OCI-LY1 (cell line): ENCODE data around the gene PLEKHA8.

Experiments used
- H2AFZ ChIP-seq: fragments of 200-600 bp; sonication (generic), shearing (Covaris generic); 2 replicates; pipeline ENCODE4 v1.6.0; 2014; ENCODE audit warnings: antibody characterized with exemption, mild to moderate bottlenecking, low read length
- H3F3A ChIP-seq: fragments of 200-600 bp; sonication (generic), shearing (Covaris generic); 2 replicates; pipeline ENCODE4 v1.6.0; 2014; ENCODE audit warnings: mild to moderate bottlenecking, antibody characterized with exemption, low read length, moderate library complexity; ENCODE audit not compliant: insufficient read depth
- H3K27ac ChIP-seq: fragments of 200-600 bp; sonication (generic); 2 replicates; pipeline ENCODE4 v1.5.1; 2014; ENCODE audit warnings: low read length, mixed run types, mild to moderate bottlenecking, low read depth; ENCODE audit not compliant: poor library complexity, severe bottlenecking
- H3K27me3 ChIP-seq: fragments of 200-600 bp; sonication (generic); 2 replicates; pipeline ENCODE4 v1.6.0; 2014; ENCODE audit warnings: antibody characterized with exemption, mild to moderate bottlenecking, low read length, moderate library complexity; ENCODE audit not compliant: insufficient read depth
- H3K36me3 ChIP-seq: fragments of 200-600 bp; sonication (generic); 2 replicates; pipeline ENCODE4 v1.6.1; 2014; ENCODE audit warnings: mild to moderate bottlenecking, antibody characterized with exemption, low read length, moderate library complexity, mixed read lengths; ENCODE audit not compliant: insufficient read depth
- H3K4me1 ChIP-seq: fragments of 200-600 bp; sonication (generic); 2 replicates; pipeline ENCODE4 v1.5.1; 2014; ENCODE audit warnings: mild to moderate bottlenecking, low read length, moderate library complexity; ENCODE audit not compliant: insufficient read depth, severe bottlenecking
- H3K4me2 ChIP-seq: fragments of 200-600 bp; sonication (generic), shearing (Covaris generic); 2 replicates; pipeline ENCODE4 v1.6.1; 2014; ENCODE audit warnings: low read length
- H3K4me3 ChIP-seq: fragments of 200-600 bp; sonication (generic); 2 replicates; pipeline ENCODE4 v1.5.1; 2014; ENCODE audit warnings: low read length, low read depth, mild to moderate bottlenecking, mixed read lengths; ENCODE audit not compliant: poor library complexity, severe bottlenecking
- H3K79me2 ChIP-seq: fragments of 200-600 bp; shearing (Covaris generic); 2 replicates; pipeline ENCODE4 v1.6.1; 2016; ENCODE audit warnings: mixed run types, low read length, mixed read lengths; ENCODE audit not compliant: insufficient read depth
- H3K9ac ChIP-seq: fragments of 200-600 bp; sonication (generic), shearing (Covaris generic); 2 replicates; pipeline ENCODE4 v1.6.1; 2014; ENCODE audit warnings: mild to moderate bottlenecking, low read length, mixed read lengths
- H3K9me2 ChIP-seq: fragments of 200-600 bp; sonication (generic), shearing (Covaris generic); 2 replicates; pipeline ENCODE4 v1.6.1; 2014; ENCODE audit warnings: low read depth, mild to moderate bottlenecking, low read length, mixed read lengths
- H3K9me3 ChIP-seq: fragments of 200-600 bp; shearing (Covaris generic); 2 replicates; pipeline ENCODE4 v1.6.1; 2014; ENCODE audit warnings: low read length, mixed read lengths
- H4K20me1 ChIP-seq: fragments of 200-600 bp; sonication (generic), shearing (Covaris generic); 2 replicates; pipeline ENCODE4 v1.6.0; 2016; ENCODE audit warnings: mild to moderate bottlenecking, low read length; ENCODE audit not compliant: insufficient read depth
- EZH2 ChIP-seq: fragments of 200-600 bp; sonication (generic), shearing (Covaris generic); IDR thresholded peaks from 2 replicates; pipeline ENCODE4 v1.8.0; 2017; ENCODE audit warnings: borderline replicate concordance, mixed run types, mild to moderate bottlenecking, antibody characterized with exemption, low read length, moderate library complexity, mixed read lengths
- TF ChIP-seq, protein P1 (sequence below): fragments of 200-600 bp; sonication (generic), shearing (Covaris generic); IDR thresholded peaks from 2 replicates; pipeline ENCODE4 v1.5.1; 2017; ENCODE audit warnings: mild to moderate bottlenecking, antibody characterized with exemption, low read length, moderate library complexity, mixed read lengths

The PLEKHA8 gene

GRCh38 chr7:30046127-30046770 is 18.0 kb downstream of the PLEKHA8 start:
- no peaks in the 10 kb centered on the region for H3K27me3 ChIP-seq
- H3K9me3 ChIP-seq = no peaks in the 10 kb centered on the region
- H4K20me1 ChIP-seq = no peaks in the 10 kb centered on the region
- H3K27ac ChIP-seq = no peak overlapping the region
- H3K4me1 ChIP-seq = no peaks in the 10 kb centered on the region
- H3K9ac ChIP-seq = no peak overlapping the region
- no peak for TF ChIP-seq EZH2
- H3K79me2 ChIP-seq = no peaks in the 10 kb centered on the region
- peaks cover 23% of the 10 kb centered on the region; the same call in 1 of the 2 replicates for H3K36me3 ChIP-seq
- no peak overlapping the region for H3K4me2 ChIP-seq
- no peak overlapping the region for H3K4me3 ChIP-seq
- no peaks in the 10 kb centered on the region for H3F3A ChIP-seq
- H3K9me2 ChIP-seq = no peaks in the 10 kb centered on the region
- no peak overlapping the region for H2AFZ ChIP-seq

DNA sequence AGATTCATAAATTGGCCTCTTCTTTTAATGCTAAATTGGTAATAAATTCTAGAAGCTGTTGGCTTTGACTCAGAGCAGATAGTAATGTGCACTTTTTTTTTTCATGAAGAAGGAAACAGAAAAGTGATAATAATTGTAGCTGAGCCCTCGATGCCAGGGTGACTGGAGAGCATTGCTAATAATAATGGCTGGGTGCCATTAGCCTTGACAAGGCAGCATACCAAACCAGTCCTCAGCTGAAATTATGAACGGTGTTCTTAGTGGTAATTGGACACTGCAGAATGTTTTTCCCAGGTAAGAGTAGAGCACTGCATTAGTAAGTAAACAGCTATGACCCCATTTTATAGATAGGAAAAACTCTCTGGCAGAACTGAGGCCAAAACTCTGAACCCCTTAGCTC is 18.9 kb downstream of the PLEKHA8 start:
- Histone ChIP-seq H3K9me2 (no peaks in the 10 kb centered on the region), H3K79me2 (no peaks in the 10 kb centered on the region), H3K4me1 (no peaks in the 10 kb centered on the region), H3F3A (no peaks in the 10 kb centered on the region), H3K9ac (no peak overlapping the region), H3K4me2 (no peak overlapping the region), H3K9me3 (no peaks in the 10 kb centered on the region), H3K27ac (no peak overlapping the region), H3K27me3 (no peaks in the 10 kb centered on the region), H3K36me3 (peaks cover 23% of the 10 kb centered on the region; the same call in 1 of the 2 replicates), H2AFZ (no peak overlapping the region), H3K4me3 (no peak overlapping the region), H4K20me1 (no peaks in the 10 kb centered on the region)
- TF ChIP-seq EZH2 = no peak
- TF ChIP-seq, protein P1, sequence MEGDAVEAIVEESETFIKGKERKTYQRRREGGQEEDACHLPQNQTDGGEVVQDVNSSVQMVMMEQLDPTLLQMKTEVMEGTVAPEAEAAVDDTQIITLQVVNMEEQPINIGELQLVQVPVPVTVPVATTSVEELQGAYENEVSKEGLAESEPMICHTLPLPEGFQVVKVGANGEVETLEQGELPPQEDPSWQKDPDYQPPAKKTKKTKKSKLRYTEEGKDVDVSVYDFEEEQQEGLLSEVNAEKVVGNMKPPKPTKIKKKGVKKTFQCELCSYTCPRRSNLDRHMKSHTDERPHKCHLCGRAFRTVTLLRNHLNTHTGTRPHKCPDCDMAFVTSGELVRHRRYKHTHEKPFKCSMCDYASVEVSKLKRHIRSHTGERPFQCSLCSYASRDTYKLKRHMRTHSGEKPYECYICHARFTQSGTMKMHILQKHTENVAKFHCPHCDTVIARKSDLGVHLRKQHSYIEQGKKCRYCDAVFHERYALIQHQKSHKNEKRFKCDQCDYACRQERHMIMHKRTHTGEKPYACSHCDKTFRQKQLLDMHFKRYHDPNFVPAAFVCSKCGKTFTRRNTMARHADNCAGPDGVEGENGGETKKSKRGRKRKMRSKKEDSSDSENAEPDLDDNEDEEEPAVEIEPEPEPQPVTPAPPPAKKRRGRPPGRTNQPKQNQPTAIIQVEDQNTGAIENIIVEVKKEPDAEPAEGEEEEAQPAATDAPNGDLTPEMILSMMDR = no peak

- H3K9ac ChIP-seq = no peak overlapping the region
- no peaks in the 10 kb centered on the region for H3K4me1 ChIP-seq
- H3K9me3 ChIP-seq = no peaks in the 10 kb centered on the region
- H3K27me3 ChIP-seq = no peaks in the 10 kb centered on the region
- H2AFZ ChIP-seq = no peak overlapping the region
- H3K4me2 ChIP-seq = no peak overlapping the region
- TF ChIP-seq, protein P1 = no peak
- no peak for TF ChIP-seq EZH2
- H4K20me1 ChIP-seq = no peaks in the 10 kb centered on the region
- no peak overlapping the region for H3K27ac ChIP-seq
- H3K79me2 ChIP-seq = no peaks in the 10 kb centered on the region
- no peaks in the 10 kb centered on the region for H3K9me2 ChIP-seq
- peaks cover 23% of the 10 kb centered on the region; the same call in 1 of the 2 replicates for H3K36me3 ChIP-seq
- H3K4me3 ChIP-seq = no peak overlapping the region
- H3F3A ChIP-seq = no peaks in the 10 kb centered on the region
Measured at GRCh38 chr7:30048582-30048981, 20.4 kb downstream of the PLEKHA8 start.

- Histone ChIP-seq H3F3A (no peaks in the 10 kb centered on the region), H3K9me2 (no peaks in the 10 kb centered on the region), H3K9ac (no peak overlapping the region), H3K4me3 (no peak overlapping the region), H3K9me3 (no peaks in the 10 kb centered on the region), H3K27me3 (no peaks in the 10 kb centered on the region), H3K27ac (no peak overlapping the region), H3K79me2 (no peaks in the 10 kb centered on the region), H4K20me1 (no peaks in the 10 kb centered on the region), H3K4me1 (no peaks in the 10 kb centered on the region), H3K36me3 (peaks cover 23% of the 10 kb centered on the region; the same call in 1 of the 2 replicates), H2AFZ (no peak overlapping the region), H3K4me2 (no peak overlapping the region)
- no peak for TF ChIP-seq EZH2
- TF ChIP-seq, protein P1 = no peak
Measured at GRCh38 chr7:30049173-30049572, 21.0 kb downstream of the PLEKHA8 start.
